HCT116 (cell line): Measurements from ENCODE around the gene ZNF880. TPM values are rescaled to one million over a fixed set of nuclear protein-coding genes. Genes with fewer than 3 reads are reported as not detected.

Source experiments
- ATAC-seq: fragments of 200-7000 bp; cut with Tn5 transposase; 2 replicates; pipeline ENCODE4 v1.9.1; 2020; ENCODE audit warnings: mild to moderate bottlenecking, moderate library complexity
- BruUV-seq: library from RNA; stranded (reverse); fragments of 400-500 nt; replicated peaks from 2 replicates; lab custom pipeline; 2021; lab: Mats Ljungman, UMichigan
- CTCF ChIA-PET: fragments of 300-600 bp; sonication (Branson Sonifier 250); formaldehyde crosslinking; loops from one replicate; lab custom pipeline; 2021; ENCODE audit warnings: antibody characterized with exemption; lab: Charles Lee
- POLR2A ChIA-PET: fragments of 300-600, 350-600 bp; sonication (Branson Sonifier 250); formaldehyde crosslinking; loops from one replicate; lab custom pipeline; 2021; ENCODE audit warnings: antibody characterized with exemption; lab: Charles Lee
- RAD21 ChIA-PET, 2 experiments: fragments of 300-600 bp; sonication (Branson Sonifier 250); formaldehyde crosslinking; loops; one replicate each; lab custom pipeline; 2023; ENCODE audit warnings: low total read pairs in 2 of 2; ENCODE audit not compliant: uncharacterized antibody in 2 of 2, unreplicated experiment in 2 of 2, low non-redundant PET in 1 of 2; lab: Charles Lee
- DNase-seq: peaks from one replicate; pipeline ENCODE4 v3.0.0-alpha.2; 2010; ENCODE audit warnings: low read depth, low spot score
- H2AFZ ChIP-seq: fragments of 200-600 bp; shearing (Covaris generic), sonication (generic); 2 replicates; pipeline ENCODE4 v1.6.1; 2017; ENCODE audit warnings: low read depth, mixed run types, mixed read lengths, antibody characterized with exemption, low read length; ENCODE audit not compliant: poor library complexity, severe bottlenecking
- H3K27ac ChIP-seq: 2 replicates; pipeline ENCODE4 v1.5.1; 2012; ENCODE audit warnings: low read depth, low read length
- H3K27me3 ChIP-seq: fragments of 200-600 bp; sonication (generic); 2 replicates; pipeline ENCODE4 v1.6.1; 2016; ENCODE audit warnings: mixed run types, low read length, mixed read lengths; ENCODE audit not compliant: insufficient read depth
- H3K36me3 ChIP-seq, 2 experiments: fragments of 200-500 bp in 1 of 2; fragments of 200-600 bp in 1 of 2; sonication (Bioruptor generic) in 1 of 2; sonication (generic) in 1 of 2; 2 replicates each; pipeline versions ENCODE4 v1.5.1 to v1.6.1; 2014 to 2016; ENCODE audit warnings: low read length in 2 of 2, inconsistent platforms in 1 of 2, mixed read lengths in 1 of 2, mixed run types in 1 of 2; ENCODE audit not compliant: insufficient read depth in 2 of 2, control insufficient read depth in 1 of 2
- H3K4me1 ChIP-seq, 2 experiments: fragments of 200-600 bp in 1 of 2; sonication (generic) in 1 of 2; 2 replicates each; pipeline versions ENCODE4 v1.5.1 to v1.6.1; 2012 to 2017; ENCODE audit warnings: low read length in 2 of 2, inconsistent platforms in 1 of 2, mild to moderate bottlenecking in 1 of 2, mixed read lengths in 1 of 2, mixed run types in 1 of 2, moderate library complexity in 1 of 2; ENCODE audit not compliant: insufficient read depth in 2 of 2, control insufficient read depth in 1 of 2
- H3K4me2 ChIP-seq: fragments of 200-600 bp; sonication (generic); 2 replicates; pipeline ENCODE4 v1.6.1; 2017; ENCODE audit warnings: mixed run types, low read length, mixed read lengths
- H3K4me3 ChIP-seq, 2 experiments: fragments of 200-600 bp in 1 of 2; sonication (generic) in 1 of 2; replicated peaks in 1 of 2; 2 replicates each; pipeline ENCODE4 v1.5.1; 2011 to 2016; ENCODE audit warnings: low read length in 2 of 2, control low read depth in 1 of 2, low read depth in 1 of 2, mild to moderate bottlenecking in 1 of 2, mixed read lengths in 1 of 2, mixed run types in 1 of 2
- H3K79me2 ChIP-seq: fragments of 200-600 bp; sonication (generic); 2 replicates; pipeline ENCODE4 v1.6.1; 2017; ENCODE audit warnings: mild to moderate bottlenecking, mixed run types, low read length, moderate library complexity, mixed read lengths; ENCODE audit not compliant: insufficient read depth
- H3K9ac ChIP-seq: fragments of 200-600 bp; sonication (generic); 2 replicates; pipeline ENCODE4 v1.6.1; 2016; ENCODE audit warnings: low read length, mixed read lengths
- H3K9me2 ChIP-seq: fragments of 200-600 bp; sonication (generic), shearing (Covaris generic); 2 replicates; pipeline ENCODE4 v1.6.1; 2017; ENCODE audit warnings: mixed run types, mild to moderate bottlenecking, moderate library complexity; ENCODE audit not compliant: insufficient read depth
- H3K9me3 ChIP-seq, 2 experiments: fragments of 200-500 bp in 1 of 2; fragments of 200-600 bp in 1 of 2; sonication (Bioruptor generic) in 1 of 2; sonication (generic) in 1 of 2; 2 replicates each; pipeline ENCODE4 v1.6.1; 2014 to 2017; ENCODE audit warnings: low read length in 2 of 2, mixed read lengths in 2 of 2, inconsistent platforms in 1 of 2, low read depth in 1 of 2, mild to moderate bottlenecking in 1 of 2, mixed run types in 1 of 2, moderate library complexity in 1 of 2; ENCODE audit not compliant: control insufficient read depth in 1 of 2, insufficient read depth in 1 of 2
- H4K20me1 ChIP-seq: fragments of 200-600 bp; sonication (generic), shearing (Covaris generic); 2 replicates; pipeline ENCODE4 v1.6.1; 2017; ENCODE audit warnings: mixed run types, mild to moderate bottlenecking, moderate library complexity; ENCODE audit not compliant: insufficient read depth
- CBX3 ChIP-seq: IDR thresholded peaks from 2 replicates; pipeline ENCODE4 v1.6.1; 2012; ENCODE audit warnings: low read depth
- CEBPB ChIP-seq: IDR thresholded peaks from 2 replicates; pipeline ENCODE4 v1.6.1; 2012; ENCODE audit warnings: low read depth
- ELF1 ChIP-seq: IDR thresholded peaks from 2 replicates; pipeline ENCODE4 v1.6.1; 2012; ENCODE audit warnings: low read depth, borderline replicate concordance
- EZH2 ChIP-seq: fragments of 200-600 bp; sonication (generic); IDR thresholded peaks from 2 replicates; pipeline ENCODE4 v1.6.1; 2017; ENCODE audit warnings: antibody characterized with exemption, mixed run types
- EZH2phosphoT487 ChIP-seq: fragments of 200-600 bp; IDR thresholded peaks from 2 replicates; pipeline ENCODE4 v1.6.1; 2018; ENCODE audit warnings: antibody characterized with exemption, borderline replicate concordance
- FOSL1 ChIP-seq: IDR thresholded peaks from 2 replicates; pipeline ENCODE4 v1.6.1; 2012; ENCODE audit warnings: low read depth
- JUND ChIP-seq: IDR thresholded peaks from 2 replicates; pipeline ENCODE4 v1.6.1; 2012
- POLR2A ChIP-seq: IDR thresholded peaks from 2 replicates; pipeline ENCODE4 v1.7.0; 2011; ENCODE audit warnings: borderline replicate concordance; ENCODE audit not compliant: insufficient read depth, insufficient read length; ENCODE audit errors: extremely low read depth
- POLR2AphosphoS5 ChIP-seq: IDR thresholded peaks from 2 replicates; pipeline ENCODE4 v1.6.1; 2011; ENCODE audit warnings: mild to moderate bottlenecking, low read depth, low read length, moderate library complexity
- RAD21 ChIP-seq: IDR thresholded peaks from 2 replicates; pipeline ENCODE4 v1.6.1; 2012; ENCODE audit warnings: low read depth, mild to moderate bottlenecking
- SIN3A ChIP-seq: IDR thresholded peaks from 2 replicates; pipeline ENCODE4 v1.6.1; 2012; ENCODE audit warnings: low read depth
- SP1 ChIP-seq: IDR thresholded peaks from 2 replicates; pipeline ENCODE4 v1.6.1; 2012; ENCODE audit warnings: low read depth
- TCF7L2 ChIP-seq: IDR thresholded peaks from 2 replicates; pipeline ENCODE4 v1.7.0; 2011; ENCODE audit warnings: borderline replicate concordance, inconsistent platforms; ENCODE audit not compliant: insufficient read depth, insufficient read length; ENCODE audit errors: extremely low read depth
- YY1 ChIP-seq: IDR thresholded peaks from 2 replicates; pipeline ENCODE4 v1.6.1; 2011; ENCODE audit warnings: low read length, low read depth, moderate library complexity, mild to moderate bottlenecking; ENCODE audit not compliant: insufficient replicate concordance; ENCODE audit errors: extremely low read depth
- ZBTB33 ChIP-seq: IDR thresholded peaks from 2 replicates; pipeline ENCODE4 v1.6.1; 2011; ENCODE audit warnings: mild to moderate bottlenecking, low read length, moderate library complexity; ENCODE audit not compliant: insufficient replicate concordance; ENCODE audit errors: extremely low read depth
- ZNF274 ChIP-seq: fragments of 200-500 bp; sonication (Bioruptor generic); IDR thresholded peaks from 2 replicates; pipeline ENCODE4 v1.6.1; 2014; ENCODE audit warnings: mild to moderate bottlenecking, low read depth, low read length, inconsistent platforms
- intact Hi-C: fragments of 100-400 bp; cut with micrococcal nuclease; formaldehyde crosslinking; loops from 2 replicates; pipeline ENCODE4 v1.10.0; 2022
- total RNA-seq: library from RNA; stranded (reverse); gene quantifications from one replicate; pipeline ENCODE4 v1.2.1, GENCODE V29; 2021; ENCODE audit not compliant: unreplicated experiment
- TF ChIP-seq, protein P1 (sequence below): IDR thresholded peaks from 2 replicates; pipeline ENCODE4 v1.6.1; 2012
- TF ChIP-seq, protein P2 (sequence below): IDR thresholded peaks from 2 replicates; pipeline ENCODE4 v1.6.1; 2012; ENCODE audit warnings: low read depth

The ZNF880 gene
- total RNA-seq, 1 experiment from 2014 or later, result not detected

- H3K9me2 ChIP-seq, result no peaks in the 10 kb centered on the region
- no peak overlapping the region for H3K27ac ChIP-seq
- CTCF ChIA-PET, result no interaction called here
- POLR2A ChIA-PET, result no interaction called here
- H3K4me1 ChIP-seq, result no peaks in the 10 kb centered on the region
- no TSS peak for BruUV-seq
- H2AFZ ChIP-seq, result no peak overlapping the region
- RAD21 ChIA-PET, result no interaction called here
- no peaks in the 10 kb centered on the region for H3K79me2 ChIP-seq
- no peak overlapping the region for H3K9ac ChIP-seq
- intact Hi-C loops, result no loop called here
- no peaks in the 10 kb centered on the region for H4K20me1 ChIP-seq
- TF ChIP-seq RAD21 (no peak), TCF7L2 (no peak), SP1 (no peak), CBX3 (no peak), ELF1 (no peak), ZNF274 (no peak), POLR2A (no peak), YY1 (no peak), FOSL1 (no peak), JUND (no peak), SIN3A (no peak), EZH2 (no peak), EZH2phosphoT487 (no peak), ZBTB33 (no peak), CEBPB (no peak), POLR2AphosphoS5 (no peak)
- TF ChIP-seq, protein P1, sequence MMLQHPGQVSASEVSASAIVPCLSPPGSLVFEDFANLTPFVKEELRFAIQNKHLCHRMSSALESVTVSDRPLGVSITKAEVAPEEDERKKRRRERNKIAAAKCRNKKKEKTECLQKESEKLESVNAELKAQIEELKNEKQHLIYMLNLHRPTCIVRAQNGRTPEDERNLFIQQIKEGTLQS, result no peak
- TF ChIP-seq, protein P2, sequence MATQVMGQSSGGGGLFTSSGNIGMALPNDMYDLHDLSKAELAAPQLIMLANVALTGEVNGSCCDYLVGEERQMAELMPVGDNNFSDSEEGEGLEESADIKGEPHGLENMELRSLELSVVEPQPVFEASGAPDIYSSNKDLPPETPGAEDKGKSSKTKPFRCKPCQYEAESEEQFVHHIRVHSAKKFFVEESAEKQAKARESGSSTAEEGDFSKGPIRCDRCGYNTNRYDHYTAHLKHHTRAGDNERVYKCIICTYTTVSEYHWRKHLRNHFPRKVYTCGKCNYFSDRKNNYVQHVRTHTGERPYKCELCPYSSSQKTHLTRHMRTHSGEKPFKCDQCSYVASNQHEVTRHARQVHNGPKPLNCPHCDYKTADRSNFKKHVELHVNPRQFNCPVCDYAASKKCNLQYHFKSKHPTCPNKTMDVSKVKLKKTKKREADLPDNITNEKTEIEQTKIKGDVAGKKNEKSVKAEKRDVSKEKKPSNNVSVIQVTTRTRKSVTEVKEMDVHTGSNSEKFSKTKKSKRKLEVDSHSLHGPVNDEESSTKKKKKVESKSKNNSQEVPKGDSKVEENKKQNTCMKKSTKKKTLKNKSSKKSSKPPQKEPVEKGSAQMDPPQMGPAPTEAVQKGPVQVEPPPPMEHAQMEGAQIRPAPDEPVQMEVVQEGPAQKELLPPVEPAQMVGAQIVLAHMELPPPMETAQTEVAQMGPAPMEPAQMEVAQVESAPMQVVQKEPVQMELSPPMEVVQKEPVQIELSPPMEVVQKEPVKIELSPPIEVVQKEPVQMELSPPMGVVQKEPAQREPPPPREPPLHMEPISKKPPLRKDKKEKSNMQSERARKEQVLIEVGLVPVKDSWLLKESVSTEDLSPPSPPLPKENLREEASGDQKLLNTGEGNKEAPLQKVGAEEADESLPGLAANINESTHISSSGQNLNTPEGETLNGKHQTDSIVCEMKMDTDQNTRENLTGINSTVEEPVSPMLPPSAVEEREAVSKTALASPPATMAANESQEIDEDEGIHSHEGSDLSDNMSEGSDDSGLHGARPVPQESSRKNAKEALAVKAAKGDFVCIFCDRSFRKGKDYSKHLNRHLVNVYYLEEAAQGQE, result no peak
- no peaks in the 10 kb centered on the region for H3K36me3 ChIP-seq
- DNase-seq (no peak), ATAC-seq (no peak)
- no peaks in the 10 kb centered on the region for H3K27me3 ChIP-seq
- peaks cover 5 to 21% of the 10 kb centered on the region in 2 experiments; a peak in 2 of 4 replicates for H3K9me3 ChIP-seq
- H3K4me3 ChIP-seq, result no peak overlapping the region
- H3K4me2 ChIP-seq, result no peak overlapping the region
These were observed 40.6 kb downstream of the ZNF880 start for GRCh38 chr19:52410276-52410675.
